HK-2 (cell line): ENCODE results near the gene STX18.
"Not testable (repeated sequence)": the region's sequence is repeated elsewhere in the genome, so short reads cannot be mapped to it uniquely, and the experiment has no call there.

Source experiments
- DNase-seq: peaks from one replicate; pipeline ENCODE4 v3.0.0-alpha.2; 2018; ENCODE audit not compliant: unreplicated experiment

Gene STX18

DNA sequence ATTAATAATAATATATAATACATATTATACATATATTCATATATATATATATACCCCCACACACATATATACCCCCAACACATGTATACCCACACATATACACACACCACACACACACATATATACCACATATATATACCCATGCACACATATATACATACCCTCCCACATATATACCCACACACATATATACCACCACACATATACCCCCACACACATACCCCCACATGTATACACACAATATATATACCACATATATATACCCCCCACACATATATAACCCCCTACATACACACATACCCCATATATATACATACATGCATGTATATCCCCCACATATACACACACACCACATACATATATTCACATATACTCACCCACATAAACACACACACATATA is 103.0 kb downstream of the STX18 start:
- DNase-seq = no peak

DNA sequence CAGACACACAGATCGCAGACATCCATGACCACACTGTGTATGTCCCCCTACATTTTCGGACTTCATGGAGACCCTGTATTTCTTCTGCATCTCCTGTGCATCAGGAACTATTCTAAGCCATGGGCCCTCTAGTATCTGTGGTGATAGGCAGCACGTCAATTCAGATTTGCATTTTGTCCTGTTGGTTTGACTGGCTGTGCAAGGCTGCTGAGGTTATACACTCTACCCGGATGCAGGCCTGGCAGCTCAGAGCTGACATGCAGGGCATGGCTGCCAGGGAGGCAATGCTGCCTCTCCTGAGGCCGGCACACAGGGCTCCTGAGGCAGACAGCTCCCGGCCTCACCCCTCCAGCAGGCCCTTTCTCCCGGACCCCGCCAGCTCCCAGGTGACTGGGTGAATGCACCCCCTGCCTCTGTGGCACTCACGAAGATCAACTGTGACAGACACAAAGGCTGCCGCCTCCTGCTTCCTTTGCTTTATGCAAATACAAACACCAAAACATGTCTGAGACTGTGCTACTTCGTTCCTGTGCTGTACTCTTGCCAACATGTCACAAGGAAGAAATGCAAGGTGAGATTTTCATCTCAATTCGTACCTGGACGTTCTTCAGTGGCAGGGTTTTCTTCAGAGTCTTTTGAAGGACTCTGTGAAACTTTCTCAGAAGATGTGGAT is 103.9 kb downstream of the STX18 start:
- DNase-seq = no peak

DNA sequence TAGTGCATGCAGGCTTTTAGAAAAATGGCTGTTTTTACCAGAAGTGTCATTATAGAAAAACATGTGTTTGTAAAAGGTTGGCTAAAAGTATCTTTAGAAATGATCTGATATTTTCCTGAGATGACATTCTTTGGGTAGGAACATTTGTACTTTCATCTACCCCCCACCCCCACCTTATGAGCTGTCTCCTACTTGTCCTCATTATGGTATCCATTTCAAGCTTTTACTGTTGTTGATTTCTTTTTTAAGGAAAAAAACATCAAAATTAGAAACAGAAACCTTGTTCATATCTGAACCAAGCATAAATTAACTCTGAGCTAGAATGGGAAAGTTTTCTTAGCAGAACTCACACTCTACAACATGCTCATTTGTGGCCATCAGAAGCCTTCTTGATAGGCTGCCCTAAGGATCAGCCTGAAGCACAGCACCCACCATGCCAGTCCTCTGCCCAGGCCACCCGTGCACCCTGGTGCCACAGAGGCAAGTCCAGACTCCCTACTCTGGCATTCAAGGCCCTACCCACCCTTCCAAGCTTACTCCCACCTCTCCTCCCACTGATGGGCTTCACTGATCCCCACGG is 105.5 kb downstream of the STX18 start:
- DNase-seq = no peak

DNA sequence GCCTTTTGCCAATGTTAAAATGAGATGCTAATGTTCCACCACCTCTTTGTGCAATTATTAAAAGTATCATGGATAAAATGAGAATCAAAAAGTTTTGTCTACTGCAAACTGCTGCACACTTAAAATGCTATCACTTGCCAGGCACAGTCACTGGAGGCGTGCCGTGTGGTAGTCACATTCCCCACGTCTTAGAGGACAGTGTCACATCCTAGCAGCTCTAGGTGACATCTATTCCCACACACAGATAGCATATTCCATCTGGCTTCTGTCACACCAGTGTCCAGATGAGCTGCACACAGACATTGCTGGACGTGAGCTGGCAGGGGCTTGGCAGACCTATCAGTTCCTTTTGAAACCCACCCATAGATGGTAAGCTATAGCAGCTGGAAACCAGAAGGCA is 107.9 kb downstream of the STX18 start:
- no peak for DNase-seq

DNA sequence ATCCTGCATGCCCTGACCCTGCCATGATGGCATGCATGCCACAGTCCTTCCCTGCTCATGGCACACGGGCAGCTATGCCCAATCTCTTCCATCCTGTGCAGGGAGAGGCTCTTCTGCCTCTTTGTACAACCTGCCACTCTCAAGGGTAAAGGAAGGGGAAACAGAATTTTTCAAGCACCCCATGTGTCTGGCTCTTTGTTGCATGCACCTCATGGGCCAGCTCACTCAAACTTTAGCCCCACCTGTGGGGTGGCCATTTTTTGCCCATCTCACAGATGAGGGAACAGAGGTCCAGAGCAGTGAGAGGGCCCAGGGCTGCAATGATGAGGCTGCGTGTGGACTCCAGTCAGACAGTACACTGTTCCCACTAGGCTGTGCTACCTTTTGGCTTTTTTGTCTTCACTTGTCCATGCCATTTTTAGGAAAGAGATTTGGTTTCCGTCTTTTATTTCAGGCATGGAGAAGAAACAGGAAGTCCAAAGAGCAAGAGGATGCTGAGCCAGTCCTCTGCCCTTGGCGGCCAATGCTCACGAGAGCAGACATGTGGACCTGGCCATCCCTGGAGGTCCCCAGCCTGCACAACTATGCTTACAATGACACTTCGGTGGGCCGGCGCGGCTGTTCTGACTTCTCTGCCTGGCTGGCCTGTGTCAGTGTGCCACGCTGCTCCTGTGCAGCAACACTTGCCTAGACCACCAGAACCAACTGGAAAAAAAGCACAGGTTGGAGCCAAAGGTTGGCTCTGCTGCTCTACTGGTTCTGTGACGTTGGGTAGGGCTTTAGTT is 109.3 kb downstream of the STX18 start:
- no peak for DNase-seq

DNA sequence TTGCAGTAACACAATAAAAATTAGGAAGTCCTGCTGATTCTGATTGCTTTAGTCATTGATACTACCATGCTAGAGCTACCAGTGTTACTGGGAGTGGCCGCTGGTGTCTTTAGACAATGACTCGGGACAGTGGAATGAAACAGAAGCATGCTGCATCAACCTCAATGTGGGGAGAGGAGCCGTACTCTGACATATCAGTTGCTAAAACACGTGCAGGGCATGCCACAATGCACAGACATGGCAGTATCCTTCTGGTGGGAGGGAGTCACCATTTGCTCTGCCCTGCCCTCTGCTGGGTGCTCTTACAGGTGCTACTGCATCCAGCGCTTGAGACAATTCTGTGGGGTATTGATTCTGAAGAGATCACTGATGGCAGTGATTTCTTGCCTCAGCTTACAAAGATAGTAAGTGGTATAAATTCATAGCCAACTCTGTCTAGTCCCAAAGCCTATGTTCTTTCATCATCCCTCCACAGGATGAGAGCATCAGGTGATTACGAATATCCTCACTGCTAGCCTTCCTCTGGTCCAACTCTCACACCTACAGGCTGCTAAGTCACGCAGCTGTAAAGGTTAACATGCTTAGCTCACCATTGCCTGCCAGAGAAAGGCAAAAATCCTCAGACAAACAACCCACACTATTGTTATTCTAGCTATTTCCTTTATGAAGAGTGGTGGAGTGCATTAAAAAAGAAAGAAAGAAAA is 111.2 kb downstream of the STX18 start:
- DNase-seq = peak; percentile 74

DNA sequence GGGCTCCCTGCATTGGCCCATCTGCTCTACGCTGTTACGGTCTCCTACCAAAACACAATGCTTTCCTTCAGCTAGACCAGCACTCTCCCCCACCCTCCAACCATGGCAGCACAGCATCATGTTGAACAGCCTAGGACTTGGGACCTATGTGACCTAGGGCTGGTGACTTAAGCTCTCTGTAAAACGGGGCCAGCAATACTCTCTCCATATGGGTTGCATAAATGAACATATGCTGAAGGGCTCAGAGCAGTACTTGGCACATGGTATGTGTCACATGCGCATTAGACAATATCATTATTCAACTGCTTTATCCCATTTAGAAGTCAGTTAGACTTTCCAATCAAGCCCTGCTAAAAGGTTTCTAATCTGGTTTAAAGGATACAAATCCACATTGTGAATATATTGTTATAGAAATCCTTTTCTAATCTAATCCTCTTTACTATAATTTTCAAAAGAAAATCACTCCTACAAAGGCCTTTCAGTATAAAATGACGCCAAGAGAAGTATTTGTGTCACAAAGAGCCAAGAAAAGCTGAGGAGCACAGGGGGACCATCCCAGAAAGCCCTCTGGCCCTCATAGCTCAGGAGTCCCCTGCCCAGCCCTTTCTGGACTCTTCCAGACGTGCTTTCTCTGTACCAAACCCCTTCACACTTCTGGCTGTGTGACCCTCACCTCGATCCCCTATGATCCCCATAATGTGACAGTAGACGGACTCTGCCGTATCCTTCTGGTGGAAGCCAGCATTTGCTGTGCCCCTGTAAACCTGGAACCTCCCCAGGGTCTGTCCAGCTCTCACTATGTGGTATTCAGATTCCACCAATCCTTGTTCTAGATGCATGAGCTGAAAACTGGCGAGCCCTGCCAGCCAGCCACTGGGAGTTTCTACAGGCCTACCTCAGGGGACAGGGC is 112.6 kb downstream of the STX18 start:
- DNase-seq = no peak

DNA sequence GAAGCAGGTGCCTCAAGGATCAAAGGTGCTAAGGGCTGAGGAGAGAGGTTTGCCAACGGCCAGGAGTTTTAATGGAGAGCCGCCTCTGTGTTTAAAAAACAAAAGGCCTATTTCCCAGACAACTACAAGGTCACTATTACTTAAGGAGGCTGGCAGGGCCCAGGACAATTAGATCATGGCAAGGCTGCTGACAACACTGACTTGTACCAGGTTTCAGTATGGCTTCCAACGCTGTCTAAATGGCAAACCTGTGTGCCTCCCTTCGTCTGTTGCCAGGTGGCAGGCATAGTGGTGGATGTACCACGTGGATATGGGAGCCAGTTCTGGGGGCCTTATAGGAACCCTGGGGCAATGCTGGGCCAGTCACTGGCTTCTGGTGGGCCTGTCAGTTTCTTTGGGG is 114.0 kb downstream of the STX18 start:
- DNase-seq = no peak

DNA sequence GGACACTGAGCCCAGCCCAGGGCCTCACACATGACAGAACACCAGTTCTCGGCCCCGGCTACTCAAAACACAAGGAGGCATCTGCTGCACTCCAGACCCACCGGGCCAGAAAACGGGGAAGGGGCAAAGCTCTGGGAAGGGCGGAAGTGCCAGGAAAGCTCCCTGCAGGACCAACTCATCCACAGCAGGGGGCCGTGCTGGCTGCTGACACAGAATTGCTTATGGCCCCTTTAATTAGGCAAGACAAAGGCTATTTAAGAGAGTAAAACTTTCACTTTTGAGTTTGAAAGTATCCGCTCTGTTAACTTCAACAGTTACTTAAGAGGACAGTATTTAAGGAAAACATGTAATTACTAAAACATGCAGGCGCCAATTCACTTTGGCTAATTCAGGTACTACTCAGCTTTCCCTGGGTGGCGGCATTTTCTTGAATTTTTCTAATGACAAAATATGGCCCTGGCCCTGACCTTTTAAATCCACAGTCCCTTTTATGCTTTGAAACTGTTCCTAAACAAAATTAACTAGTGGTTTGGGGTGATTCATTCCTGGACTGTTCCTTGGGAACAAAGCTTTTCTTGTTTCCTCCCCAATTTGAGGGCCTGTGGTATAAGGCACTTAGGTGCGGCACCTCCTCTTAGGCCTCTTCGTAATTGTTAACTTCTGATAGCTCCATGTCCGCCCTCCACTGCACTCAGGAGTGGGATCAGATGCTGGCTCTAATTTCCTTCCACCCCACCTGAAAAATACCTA is 114.6 kb downstream of the STX18 start:
- DNase-seq = no peak

DNA sequence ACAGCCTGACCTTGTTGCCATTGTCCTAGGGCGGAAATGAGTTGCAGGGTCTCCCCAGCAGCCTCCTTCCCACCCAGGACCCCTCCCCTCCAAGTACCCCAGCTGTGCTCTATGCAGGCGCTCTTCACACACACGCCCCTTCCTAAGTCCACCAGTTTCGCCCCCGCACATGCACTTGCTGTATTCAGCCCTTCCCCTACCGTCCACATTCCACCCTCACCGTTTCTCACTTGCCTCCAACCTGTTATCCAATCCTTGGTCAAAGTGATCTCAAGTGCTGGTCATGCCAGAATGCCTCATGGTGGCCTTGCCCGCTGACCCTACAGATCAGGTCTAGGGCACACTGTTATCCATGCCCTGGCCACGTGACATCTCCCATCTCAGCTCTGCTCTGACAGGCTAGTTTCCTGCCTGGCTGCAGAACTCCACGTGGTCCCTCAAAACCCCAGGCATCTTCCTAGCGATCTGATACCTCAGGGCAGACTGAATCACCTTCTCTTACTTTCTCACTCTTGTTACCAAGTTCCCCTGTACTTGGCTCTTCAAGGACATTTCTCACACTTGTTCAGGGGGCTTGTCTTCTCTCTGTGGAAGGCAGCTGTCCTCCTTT is 115.2 kb downstream of the STX18 start:
- no peak for DNase-seq

DNA sequence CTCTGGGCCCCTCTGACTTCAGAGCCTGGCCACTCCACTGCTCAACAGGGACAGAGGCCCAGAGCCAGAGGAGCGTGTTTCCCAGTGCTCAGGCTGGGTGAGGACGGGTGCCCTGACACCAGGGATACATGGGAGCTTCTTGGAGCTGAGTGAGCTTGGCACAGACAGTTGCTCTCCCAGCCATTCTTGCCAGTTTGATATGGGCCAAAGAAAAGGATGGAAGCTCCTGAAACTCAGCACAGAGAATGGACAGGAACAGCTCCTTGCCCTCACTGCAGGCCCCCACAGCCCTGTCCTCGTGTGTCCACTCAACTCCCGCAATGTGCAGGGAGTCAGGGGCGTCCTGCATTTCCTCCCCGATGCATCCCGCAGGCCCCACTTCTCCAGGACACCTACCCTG is 116.2 kb downstream of the STX18 start:
- no peak for DNase-seq

DNA sequence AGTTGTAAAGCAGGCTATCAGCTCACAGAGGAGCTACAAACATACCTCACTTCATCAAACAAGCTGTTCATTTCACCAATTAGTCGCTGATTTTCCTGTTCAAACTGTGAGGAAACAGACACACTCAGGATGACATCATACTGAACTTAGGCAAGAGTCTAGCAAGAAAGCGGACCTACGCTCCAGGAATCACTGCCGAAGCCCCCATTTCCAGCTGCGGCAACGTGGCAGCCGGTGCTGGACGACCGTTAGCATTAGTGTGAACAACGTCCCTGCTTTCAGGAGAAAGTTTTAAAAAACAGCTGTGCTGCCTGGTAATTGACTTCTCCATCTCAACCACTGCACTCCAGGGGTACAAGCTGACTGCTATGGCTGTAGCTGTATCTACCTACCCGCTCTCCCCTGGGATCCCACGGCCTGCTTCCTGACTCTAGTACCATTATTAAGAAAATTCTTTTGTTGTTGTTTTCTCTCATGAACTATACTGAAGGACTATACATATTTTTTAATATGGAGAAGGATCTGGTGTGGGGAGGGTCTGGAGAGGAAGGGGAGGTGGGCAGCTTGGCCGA is 116.6 kb downstream of the STX18 start:
- no peak for DNase-seq

DNA sequence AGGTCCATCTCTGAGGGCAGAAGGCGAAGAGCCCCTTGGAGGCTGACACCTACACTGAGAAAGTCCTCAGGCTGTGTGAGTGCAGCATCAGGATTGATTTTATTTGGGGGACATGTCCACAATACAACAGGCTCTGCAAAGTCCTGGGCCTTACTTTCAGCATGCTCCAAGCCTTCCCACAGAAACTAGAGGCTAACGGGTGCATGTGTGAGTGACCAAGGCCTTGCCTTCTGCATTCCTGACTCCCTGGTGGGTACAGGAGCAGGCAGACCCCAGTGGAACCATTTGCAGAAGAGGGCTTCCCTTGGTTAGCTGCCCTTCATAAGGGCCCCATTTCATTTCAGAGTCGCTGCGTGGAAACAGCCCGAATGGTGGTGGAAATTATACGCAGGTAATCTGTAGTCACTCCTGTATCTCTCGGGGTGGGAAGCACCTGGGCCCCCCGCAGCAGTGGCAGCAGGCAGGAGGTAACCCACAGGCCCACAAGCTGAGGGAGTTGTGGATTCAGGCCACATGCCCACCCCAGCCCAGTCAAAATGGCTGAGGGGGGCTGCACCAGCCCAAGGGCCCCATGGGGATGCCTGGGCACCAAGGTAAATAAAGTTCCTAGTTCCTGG is 117.2 kb downstream of the STX18 start:
- no peak for DNase-seq

DNA sequence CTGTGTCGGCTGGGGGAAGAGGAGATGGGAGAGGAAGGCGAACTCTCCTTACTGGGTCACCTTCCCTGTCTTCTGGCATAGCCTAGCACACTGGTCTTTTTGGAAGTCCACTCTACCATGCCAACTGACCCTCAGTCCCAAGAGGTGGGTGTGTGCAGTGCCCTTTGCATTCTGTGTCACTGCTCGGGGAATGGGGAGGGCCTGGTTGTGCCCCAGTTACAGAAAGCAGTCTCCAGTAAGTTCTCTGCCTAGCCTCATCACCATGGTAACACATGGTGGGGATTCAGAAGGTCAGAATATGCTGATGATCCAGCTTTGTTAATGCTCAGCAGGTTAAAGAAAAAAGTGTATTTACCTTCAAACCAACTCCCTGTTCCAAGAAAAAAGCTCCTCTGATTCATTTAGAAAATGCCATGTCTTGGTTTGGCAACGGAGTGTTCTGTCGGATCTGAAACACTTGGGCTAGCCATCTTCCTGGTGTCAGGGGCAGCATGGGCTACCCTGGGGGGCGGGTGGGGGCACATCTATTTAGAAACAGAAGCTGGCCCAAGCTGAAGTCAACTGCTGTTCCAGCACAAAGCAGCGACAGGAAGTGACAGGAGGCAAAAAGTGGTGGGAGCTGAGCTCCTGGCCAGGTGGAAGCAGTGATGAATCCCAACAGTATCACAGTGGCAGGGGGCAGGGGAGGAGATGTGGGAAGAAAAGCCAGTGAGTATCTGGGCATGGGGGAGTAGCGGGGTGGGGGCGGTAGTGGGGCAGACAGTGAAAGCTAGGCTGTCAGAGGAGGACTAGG is 117.9 kb downstream of the STX18 start:
- DNase-seq = no peak

DNA sequence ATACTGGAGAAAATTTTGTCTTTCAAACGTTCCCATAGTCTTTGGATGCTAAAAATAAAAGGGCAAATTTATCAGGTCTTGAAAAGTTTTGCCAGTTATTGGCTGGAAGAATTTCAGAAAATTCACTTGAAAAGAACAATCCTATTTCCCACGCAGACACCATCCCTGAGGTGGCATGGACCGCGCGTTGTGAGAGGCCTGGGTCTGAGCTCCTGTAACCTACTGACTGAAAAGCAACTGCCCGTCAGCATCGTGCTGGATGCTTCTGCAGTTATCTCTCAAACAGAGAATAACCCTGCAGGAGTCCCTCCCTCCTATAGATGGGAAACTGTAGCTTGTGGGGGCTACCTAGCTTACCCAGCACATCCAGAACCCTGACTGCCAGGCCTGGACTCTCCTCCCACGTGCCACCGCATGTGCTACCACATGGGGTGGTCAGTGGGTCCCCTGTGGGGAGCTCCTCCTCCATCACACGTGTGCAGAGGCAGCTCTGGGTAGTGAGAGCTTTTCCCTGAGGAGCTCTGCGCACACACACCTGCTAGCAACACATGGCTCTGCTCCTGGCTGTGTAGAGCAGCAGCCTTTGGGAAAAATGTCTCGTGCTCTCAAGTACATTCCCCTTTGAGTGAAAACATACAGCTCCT is 118.9 kb downstream of the STX18 start:
- no peak for DNase-seq

DNA sequence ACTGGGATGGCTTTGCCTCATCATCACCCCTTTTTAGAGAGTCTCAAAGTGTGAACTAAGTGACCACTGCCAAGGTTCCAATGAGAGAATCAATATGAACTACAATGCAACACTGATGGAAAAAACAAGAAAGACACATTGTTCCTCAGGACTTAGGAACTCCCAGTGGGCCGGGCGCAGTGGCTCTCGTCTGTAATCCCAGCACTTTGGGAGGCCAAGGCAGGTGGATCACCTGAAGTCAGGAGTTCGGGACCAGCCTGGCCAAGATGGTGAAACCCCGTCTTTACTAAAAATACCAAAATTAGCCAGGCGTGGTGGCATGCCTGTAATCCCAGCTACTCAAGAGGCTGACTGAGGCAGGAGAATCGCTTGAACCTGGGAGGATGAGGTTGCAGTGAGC is 119.7 kb downstream of the STX18 start:
- DNase-seq = not testable (repeated sequence)

DNA sequence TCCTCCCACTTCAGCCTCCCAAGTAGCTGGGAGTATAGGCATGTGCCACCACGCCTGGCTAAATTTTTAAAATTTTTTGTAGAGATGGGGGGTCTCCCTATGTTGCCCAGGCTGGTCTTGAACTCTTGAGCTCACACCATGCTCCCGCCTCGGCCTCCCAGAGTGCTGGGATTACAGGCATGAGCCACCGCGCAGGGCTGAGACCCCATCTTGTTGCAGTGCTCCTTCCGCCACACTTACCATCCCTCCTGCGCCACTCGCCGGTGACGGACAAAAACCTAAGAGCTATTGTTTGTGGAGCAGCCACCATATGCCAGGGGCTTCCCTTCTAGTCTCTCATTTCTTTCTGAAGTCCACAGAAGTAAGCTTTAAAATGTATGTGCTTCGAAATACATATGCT is 120.5 kb downstream of the STX18 start:
- DNase-seq = no peak

DNA sequence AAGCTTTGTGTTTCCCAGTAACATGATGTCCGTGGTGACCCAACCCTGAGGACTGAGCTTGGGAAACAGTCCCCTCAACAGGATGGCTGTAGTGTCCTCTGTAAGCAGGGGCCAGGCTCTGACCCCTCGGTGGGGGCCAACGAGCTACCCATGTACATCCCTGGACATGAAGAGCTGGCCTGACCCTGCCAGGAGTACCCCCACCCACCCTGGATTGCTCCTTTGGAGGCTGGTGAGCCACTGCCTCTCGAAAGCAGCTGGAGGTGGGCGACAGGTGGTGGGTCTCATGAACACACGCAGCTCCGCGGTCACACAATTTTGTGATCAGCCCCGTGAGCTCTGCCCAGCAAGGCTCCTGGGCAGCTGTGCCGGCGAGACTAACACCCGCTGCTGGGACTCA is 121.4 kb downstream of the STX18 start:
- DNase-seq = no peak
